ENCODE measurements around the gene SRPK2. TPM values are rescaled to one million over a fixed set of nuclear protein-coding genes. Genes with fewer than 3 reads are reported as not detected.

The SRPK2 gene
- total and polyA plus RNA-seq, 2 of the 8 experiments (the other 6 are each of a cell fraction or from before 2014, with no cell fraction given): 10.0 to 47.1 TPM

DNA sequence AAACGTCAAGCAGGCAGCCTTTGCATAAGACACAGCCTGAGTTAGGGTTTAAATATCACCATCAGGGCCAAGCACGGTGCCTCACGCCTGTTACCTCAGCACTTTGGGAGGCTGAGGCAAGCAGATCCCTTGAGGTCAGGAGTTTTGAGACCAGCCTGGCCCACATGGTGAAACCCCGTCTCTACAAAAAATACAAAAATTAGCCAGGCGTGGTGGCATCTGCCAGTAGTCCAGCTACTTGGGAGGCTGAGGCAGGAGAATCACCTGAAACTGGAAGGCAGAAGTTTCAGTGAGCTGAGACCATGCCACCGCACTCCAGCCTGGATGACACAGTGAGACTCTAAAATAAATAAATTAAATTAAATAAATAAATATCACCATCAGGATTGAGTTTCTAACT, 33.0 kb downstream of the SRPK2 start:
- peaks cover 5 to 78% of the 10 kb centered on the region in 2 experiments for H3K79me2 ChIP-seq (ENCODE audit: control insufficient read depth in 1 of 2, insufficient read depth in 2 of 2, low read length in 2 of 2)
- no peak overlapping the region for H2BK12ac ChIP-seq (ENCODE audit: low read depth, low read length)
- no peak overlapping the region; the same call in 1 of the 2 replicates for H3K27ac ChIP-seq (ENCODE audit: low read depth, low read length)
- H2AK5ac ChIP-seq (ENCODE audit: low read depth, low read length): 0 out of 2 replicates have a peak overlapping the region, but pooled peaks have one; percentile 24
- H3K4ac ChIP-seq (replicated peaks; ENCODE audit: insufficient read length, low read depth, low read length): no peak overlapping the region
- no peak overlapping the region for H3K4me2 ChIP-seq (ENCODE audit: insufficient read depth in 1 of 2, low read depth in 2 of 2, low read length in 2 of 2)
- H2BK120ac ChIP-seq (replicated peaks; ENCODE audit: low read depth, low read length): no peak overlapping the region
- no peak overlapping the region for H4K8ac ChIP-seq (ENCODE audit: extremely low read depth, insufficient read depth, low read length)
- FAIRE-seq: no peak
- H3K9me3 ChIP-seq (ENCODE audit: insufficient read depth in 2 of 2, low read depth in 1 of 2, low read length in 1 of 2): no peaks in the 10 kb centered on the region
- no peak overlapping the region for H3K9ac ChIP-seq (replicated peaks in 1 of 4; ENCODE audit: extremely low read depth in 1 of 4, low read depth in 3 of 4, low read length in 3 of 4)
- no peak overlapping the region for H2BK20ac ChIP-seq (ENCODE audit: low read length)
- peaks cover 9 to 14% of the 10 kb centered on the region in 2 experiments for H4K20me1 ChIP-seq (replicated peaks in 1 of 2; ENCODE audit: control insufficient read depth in 1 of 2, insufficient read depth in 2 of 2, low read length in 2 of 2)
- no peak overlapping the region for H2AFZ ChIP-seq (ENCODE audit: low read length)
- DNase-seq (ENCODE audit: low read depth in 1 of 2, low spot score in 2 of 2): no peak
- POLR2A ChIA-PET (ENCODE audit: partially characterized antibody): interaction anchor here (0.7 to 1.1 kb wide), 3 partner anchors 10 to 127 kb away, joined by 3 to 4 read pairs (median 3); no protein-coding TSS in a partner anchor
- no peaks in the 10 kb centered on the region for H3K23me2 ChIP-seq (ENCODE audit: low read depth, low read length)
- H3K4me1 ChIP-seq (replicated peaks in 1 of 4; ENCODE audit: control insufficient read depth in 3 of 4, insufficient read depth in 4 of 4, low read length in 3 of 4): peaks cover 0 to 3% (median 2%) of the 10 kb centered on the region in 4 experiments; a peak in 4 of 7 replicates
- H2BK15ac ChIP-seq (ENCODE audit: low read length): no peak overlapping the region
- H3K18ac ChIP-seq (ENCODE audit: extremely low read depth, low read length): no peak overlapping the region
- no peak overlapping the region for H3K4me3 ChIP-seq (ENCODE audit: extremely low read depth in 1 of 4, insufficient read depth in 2 of 4, low read depth in 3 of 4, low read length in 4 of 4)
- 86% methylated on average over 6 of the region's 6 CpGs; no CpG with 5 or more reads in 1 of the 2 experiments for WGBS, 2 experiments (ENCODE audit: extremely low coverage in 1 of 2, insufficient coverage in 1 of 2, insufficient read length in 1 of 2, insufficient replicate concordance in 2 of 2, low coverage in 1 of 2, low lambda C conversion rate in 2 of 2, missing lambda C conversion rate in 1 of 2)
- no peak overlapping the region for H4K91ac ChIP-seq (replicated peaks; ENCODE audit: insufficient read length, low read length)
- no peak overlapping the region for H3K23ac ChIP-seq (ENCODE audit: insufficient read length)
- no peak for TF ChIP-seq MAFK (IDR thresholded peaks at IDR 0.05; ENCODE audit: low read depth, low read length)
- TF ChIP-seq GTF2F1 (IDR thresholded peaks at IDR 0.05; ENCODE audit: borderline replicate concordance, low read depth, low read length): no peak
- no peak overlapping the region for H4K5ac ChIP-seq (ENCODE audit: insufficient read length, low read depth, low read length)
- no peak overlapping the region for H3K14ac ChIP-seq (ENCODE audit: insufficient read length)
- CTCF ChIA-PET (ENCODE audit: partially characterized antibody): interaction anchor here (0.5 to 1.0 kb wide), 3 partner anchors 16 to 190 kb away, joined by 3 to 5 read pairs (median 4); no protein-coding TSS in a partner anchor
- peaks cover 6% of the 10 kb centered on the region for H3K79me1 ChIP-seq (ENCODE audit: low read depth, low read length)
- H3K56ac ChIP-seq (replicated peaks; ENCODE audit: insufficient read length, low read depth, low read length): no peak overlapping the region
- no peaks in the 10 kb centered on the region for H3K27me3 ChIP-seq (replicated peaks in 1 of 4; ENCODE audit: control insufficient read depth in 3 of 4, extremely low read depth in 1 of 4, insufficient read depth in 3 of 4, low read length in 3 of 4)
- H3K36me3 ChIP-seq (ENCODE audit: control insufficient read depth in 2 of 4, insufficient read depth in 4 of 4, low read length in 3 of 4): no peaks in the 10 kb centered on the region
- no peak overlapping the region for H2BK5ac ChIP-seq (ENCODE audit: low read depth, low read length)
